Panc1 (cell line): ENCODE data around the gene RAB4B. TPM values are rescaled to one million over a fixed set of nuclear protein-coding genes. Genes with fewer than 3 reads are reported as not detected.

Experiments used
- ATAC-seq: fragments of 200-7000 bp; cut with Tn5 transposase; 2 replicates; pipeline ENCODE4 v1.9.1; 2020; ENCODE audit warnings: mild to moderate bottlenecking, moderate library complexity
- BruUV-seq: library from RNA; stranded (reverse); fragments of 400-500 nt; replicated peaks from 2 replicates; lab custom pipeline; 2021; lab: Mats Ljungman, UMichigan
- CTCF ChIA-PET: fragments of 300-600 bp; sonication (Branson Sonifier 250); formaldehyde crosslinking; loops from one replicate; lab custom pipeline; 2022; ENCODE audit warnings: antibody characterized with exemption; lab: Charles Lee
- POLR2A ChIA-PET: fragments of 300-600 bp; sonication (Branson Sonifier 250); formaldehyde crosslinking; loops from one replicate; lab custom pipeline; 2022; ENCODE audit warnings: antibody characterized with exemption; lab: Charles Lee
- DNase-seq: peaks from one replicate; pipeline ENCODE4 v3.0.0-alpha.2; 2010; ENCODE audit warnings: low read depth, low spot score
- H3K27ac ChIP-seq: 2 replicates; pipeline ENCODE4 v1.5.1; 2011; ENCODE audit warnings: mild to moderate bottlenecking, low read length, inconsistent platforms
- H3K27me3 ChIP-seq: fragments of 200-500 bp; sonication (Bioruptor generic); 2 replicates; pipeline ENCODE4 v1.6.0; 2014; ENCODE audit warnings: low read length, inconsistent platforms; ENCODE audit not compliant: control insufficient read depth, insufficient read depth
- H3K36me3 ChIP-seq: fragments of 200-500 bp; sonication (Bioruptor generic); 2 replicates; pipeline ENCODE4 v1.5.1; 2014; ENCODE audit warnings: inconsistent platforms, mild to moderate bottlenecking, low read length, moderate library complexity; ENCODE audit not compliant: control insufficient read depth, insufficient read depth
- H3K4me1 ChIP-seq: 2 replicates; pipeline ENCODE4 v1.5.1; 2011; ENCODE audit warnings: inconsistent platforms, mild to moderate bottlenecking, low read length, moderate library complexity; ENCODE audit not compliant: control insufficient read depth, insufficient read depth
- H3K4me3 ChIP-seq, 2 experiments: 2 replicates each; pipeline ENCODE4 v1.5.1; 2011 to 2012; ENCODE audit warnings: low read depth in 2 of 2, low read length in 2 of 2, mild to moderate bottlenecking in 2 of 2, inconsistent platforms in 1 of 2, moderate library complexity in 1 of 2
- H3K9me3 ChIP-seq: fragments of 200-500 bp; sonication (Bioruptor generic); 2 replicates; pipeline ENCODE4 v1.5.1; 2014; ENCODE audit warnings: low read depth, mild to moderate bottlenecking, inconsistent platforms, low read length, moderate library complexity; ENCODE audit not compliant: control insufficient read depth, insufficient read depth
- CTCF ChIP-seq: fragments of 450-650 bp; IDR thresholded peaks from 2 replicates; pipeline ENCODE4 v1.5.1; 2017; ENCODE audit warnings: mild to moderate bottlenecking
- POLR2AphosphoS5 ChIP-seq: IDR thresholded peaks from 2 replicates; pipeline ENCODE4 v1.6.1; 2012; ENCODE audit warnings: mild to moderate bottlenecking, low read depth, low read length, moderate library complexity
- SIN3A ChIP-seq: IDR thresholded peaks from 2 replicates; pipeline ENCODE4 v1.6.1; 2012; ENCODE audit warnings: low read depth, mild to moderate bottlenecking, low read length, moderate library complexity, borderline replicate concordance; ENCODE audit not compliant: insufficient read depth
- TCF7L2 ChIP-seq: IDR thresholded peaks from 2 replicates; pipeline ENCODE4 v1.6.1; 2011; ENCODE audit warnings: mild to moderate bottlenecking, low read depth, low read length, inconsistent platforms
- in situ Hi-C: cut with HindIII; loops from 2 replicates; pipeline ENCODE4 v1.10.0; 2016; ENCODE audit warnings: low sequenced_read_pairs, low pct_unique_long_range_greater_than_20kb
- intact Hi-C: fragments of 100-400 bp; cut with micrococcal nuclease; formaldehyde crosslinking; loops from one replicate; pipeline ENCODE4 v1.10.0; 2022; ENCODE audit not compliant: unreplicated experiment
- total RNA-seq: library from RNA; stranded (reverse); gene quantifications from one replicate; pipeline ENCODE4 v1.2.1, GENCODE V29; 2021; ENCODE audit not compliant: unreplicated experiment
- TF ChIP-seq, protein P1 (sequence below), 2 experiments: IDR thresholded peaks; 2 replicates each; pipeline ENCODE4 v1.6.1; 2011 to 2012; ENCODE audit warnings: low read depth in 2 of 2, control low read depth in 1 of 2, low read length in 1 of 2, mild to moderate bottlenecking in 1 of 2, moderate library complexity in 1 of 2; ENCODE audit not compliant: insufficient read depth in 1 of 2

Gene RAB4B
- total RNA-seq, 1 experiment from 2014 or later: 24.8 TPM

- H3K27ac ChIP-seq: no peak overlapping the region
- no peak overlapping the region for H3K4me3 ChIP-seq
- H3K4me1 ChIP-seq: peaks cover 39% of the 10 kb centered on the region
- in situ Hi-C loops (no loop called here), intact Hi-C loops (loop anchor here (10.0 kb wide), 1 partner anchor 143 kb away; no protein-coding TSS in a partner anchor)
- H3K36me3 ChIP-seq: no peaks in the 10 kb centered on the region
- BruUV-seq: no TSS peak
- ChIA-PET POLR2A (no interaction called here), CTCF (interaction anchor here (0.6 kb wide), 1 partner anchor 54 kb away, joined by 6 read pairs; no protein-coding TSS in a partner anchor)
- no peaks in the 10 kb centered on the region for H3K9me3 ChIP-seq
- no peak for ATAC-seq
- DNase-seq: no peak
- H3K27me3 ChIP-seq: no peaks in the 10 kb centered on the region
- no peak for TF ChIP-seq TCF7L2
- no peak for TF ChIP-seq SIN3A
- no peak for TF ChIP-seq CTCF
- TF ChIP-seq POLR2AphosphoS5: no peak
- TF ChIP-seq, protein P1, sequence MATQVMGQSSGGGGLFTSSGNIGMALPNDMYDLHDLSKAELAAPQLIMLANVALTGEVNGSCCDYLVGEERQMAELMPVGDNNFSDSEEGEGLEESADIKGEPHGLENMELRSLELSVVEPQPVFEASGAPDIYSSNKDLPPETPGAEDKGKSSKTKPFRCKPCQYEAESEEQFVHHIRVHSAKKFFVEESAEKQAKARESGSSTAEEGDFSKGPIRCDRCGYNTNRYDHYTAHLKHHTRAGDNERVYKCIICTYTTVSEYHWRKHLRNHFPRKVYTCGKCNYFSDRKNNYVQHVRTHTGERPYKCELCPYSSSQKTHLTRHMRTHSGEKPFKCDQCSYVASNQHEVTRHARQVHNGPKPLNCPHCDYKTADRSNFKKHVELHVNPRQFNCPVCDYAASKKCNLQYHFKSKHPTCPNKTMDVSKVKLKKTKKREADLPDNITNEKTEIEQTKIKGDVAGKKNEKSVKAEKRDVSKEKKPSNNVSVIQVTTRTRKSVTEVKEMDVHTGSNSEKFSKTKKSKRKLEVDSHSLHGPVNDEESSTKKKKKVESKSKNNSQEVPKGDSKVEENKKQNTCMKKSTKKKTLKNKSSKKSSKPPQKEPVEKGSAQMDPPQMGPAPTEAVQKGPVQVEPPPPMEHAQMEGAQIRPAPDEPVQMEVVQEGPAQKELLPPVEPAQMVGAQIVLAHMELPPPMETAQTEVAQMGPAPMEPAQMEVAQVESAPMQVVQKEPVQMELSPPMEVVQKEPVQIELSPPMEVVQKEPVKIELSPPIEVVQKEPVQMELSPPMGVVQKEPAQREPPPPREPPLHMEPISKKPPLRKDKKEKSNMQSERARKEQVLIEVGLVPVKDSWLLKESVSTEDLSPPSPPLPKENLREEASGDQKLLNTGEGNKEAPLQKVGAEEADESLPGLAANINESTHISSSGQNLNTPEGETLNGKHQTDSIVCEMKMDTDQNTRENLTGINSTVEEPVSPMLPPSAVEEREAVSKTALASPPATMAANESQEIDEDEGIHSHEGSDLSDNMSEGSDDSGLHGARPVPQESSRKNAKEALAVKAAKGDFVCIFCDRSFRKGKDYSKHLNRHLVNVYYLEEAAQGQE (IDR thresholded peaks at IDR 0.05; ENCODE audit: insufficient read depth in 1 of 2, low read depth in 2 of 2, low read length in 1 of 2): no peak
These were observed 29.9 kb downstream of the RAB4B start for GRCh38 chr19:40808021-40808325.

DNA sequence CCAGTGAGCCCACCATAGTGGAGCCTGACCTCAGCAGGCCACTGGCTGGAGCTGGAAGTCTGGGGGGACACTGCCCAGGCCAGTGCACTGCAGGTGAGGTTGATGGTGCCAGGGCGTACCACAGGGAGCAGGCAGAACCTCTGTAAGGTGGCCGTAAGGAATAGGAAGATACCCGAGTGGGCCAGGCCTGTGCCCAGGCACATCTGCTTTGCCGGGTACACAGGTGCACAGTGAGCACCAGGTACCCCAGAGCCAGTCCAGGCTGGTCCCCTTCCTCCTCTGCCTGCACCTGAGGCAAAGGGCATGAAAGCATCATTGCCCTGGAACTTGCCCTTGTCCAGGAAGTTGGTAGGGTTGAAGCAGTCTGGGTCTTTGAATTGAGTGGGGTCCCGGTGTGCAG, 30.4 kb downstream of the RAB4B start:
- H3K36me3 ChIP-seq: no peaks in the 10 kb centered on the region
- H3K4me3 ChIP-seq: no peak overlapping the region
- no peak for ATAC-seq
- no peak for DNase-seq
- POLR2A ChIA-PET: no interaction called here
- intact Hi-C loops (loop anchor here (10.0 kb wide), 1 partner anchor 144 kb away; no protein-coding TSS in a partner anchor), in situ Hi-C loops (no loop called here)
- H3K27me3 ChIP-seq: no peaks in the 10 kb centered on the region
- BruUV-seq: no TSS peak
- H3K9me3 ChIP-seq: no peaks in the 10 kb centered on the region
- H3K4me1 ChIP-seq: peaks cover 34% of the 10 kb centered on the region
- no peak overlapping the region for H3K27ac ChIP-seq
- TF ChIP-seq POLR2AphosphoS5 (peak; percentile 9; the same call in 1 of the 2 replicates), CTCF (no peak), TCF7L2 (no peak), SIN3A (no peak)
- TF ChIP-seq, protein P1 (IDR thresholded peaks at IDR 0.05; ENCODE audit: insufficient read depth in 1 of 2, low read depth in 2 of 2, low read length in 1 of 2): no peak
- CTCF ChIA-PET: interaction anchor here (0.6 kb wide), 1 partner anchor 55 kb away, joined by 6 read pairs; no protein-coding TSS in a partner anchor
